Measurements from ENCODE around the gene PDIK1L. TPM values are rescaled to one million over a fixed set of nuclear protein-coding genes. Genes with fewer than 3 reads are reported as not detected.
A peak's percentile ranks its signal among the peaks of the same experiment; 100 is the strongest.

Gene PDIK1L
- total and polyA plus RNA-seq, 2 of the 8 experiments (the other 6 are each of a cell fraction or from before 2014, with no cell fraction given) = 0.95 to 4.5 TPM

DNA sequence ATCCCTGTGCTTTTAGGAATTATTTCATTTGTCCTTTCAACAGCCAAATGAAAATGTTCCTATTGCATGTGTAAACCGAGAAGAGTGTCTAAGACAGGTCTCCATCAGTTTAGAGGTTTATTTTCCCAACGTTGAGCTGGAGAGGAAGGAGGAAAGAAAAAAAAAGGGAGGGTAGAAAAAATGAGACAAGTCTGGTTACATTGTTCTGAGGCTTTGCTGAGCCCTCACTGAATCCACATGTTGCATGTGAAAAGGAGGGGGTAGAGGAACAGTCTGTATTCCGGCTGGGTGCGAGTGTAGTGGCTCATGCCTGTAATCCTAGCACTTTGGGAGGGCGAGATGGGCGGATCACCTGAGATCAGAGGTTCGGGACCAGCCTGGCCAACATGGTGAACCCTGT is 19.2 kb upstream of the PDIK1L start:
- TF ChIP-seq ATF2 (IDR thresholded peaks at IDR 0.05; ENCODE audit: low read length) (no peak), MAFK (IDR thresholded peaks at IDR 0.05; ENCODE audit: low read depth, low read length) (no peak), CEBPB (IDR thresholded peaks at IDR 0.05; ENCODE audit: low read depth, low read length) (no peak), SUZ12 (IDR thresholded peaks at IDR 0.05; ENCODE audit: low read length) (no peak), TAF1 (IDR thresholded peaks at IDR 0.05; ENCODE audit: low read depth, low read length) (no peak), BCL11A (IDR thresholded peaks at IDR 0.05; ENCODE audit: low read depth in 2 of 2, low read length in 2 of 2) (no peak), NRF1 (IDR thresholded peaks at IDR 0.05; ENCODE audit: low read depth, low read length) (no peak)
- Histone ChIP-seq H3K14ac (ENCODE audit: insufficient read length) (no peak overlapping the region), H2AFZ (ENCODE audit: low read length) (no peak overlapping the region), H4K20me1 (replicated peaks in 1 of 2; ENCODE audit: control insufficient read depth in 1 of 2, insufficient read depth in 2 of 2, low read length in 2 of 2) (no peaks in the 10 kb centered on the region), H3K79me1 (ENCODE audit: low read depth, low read length) (no peaks in the 10 kb centered on the region), H3K27ac (ENCODE audit: low read depth, low read length) (no peak overlapping the region), H3K9me3 (ENCODE audit: insufficient read depth in 2 of 2, low read depth in 1 of 2, low read length in 1 of 2) (no peaks in the 10 kb centered on the region), H3K23me2 (ENCODE audit: low read depth, low read length) (no peaks in the 10 kb centered on the region), H3K23ac (ENCODE audit: insufficient read length) (no peak overlapping the region), H3K4me3 (ENCODE audit: extremely low read depth in 1 of 4, insufficient read depth in 2 of 4, low read depth in 3 of 4, low read length in 4 of 4) (no peak overlapping the region), H3K36me3 (ENCODE audit: control insufficient read depth in 2 of 4, insufficient read depth in 4 of 4, low read length in 3 of 4) (no peaks in the 10 kb centered on the region), H2BK15ac (ENCODE audit: low read length) (no peak overlapping the region), H3K56ac (replicated peaks; ENCODE audit: insufficient read length, low read depth, low read length) (no peak overlapping the region), H2BK5ac (ENCODE audit: low read depth, low read length) (no peak overlapping the region), H3K9ac (replicated peaks in 1 of 4; ENCODE audit: extremely low read depth in 1 of 4, low read depth in 3 of 4, low read length in 3 of 4) (no peak overlapping the region), H3K4me2 (ENCODE audit: insufficient read depth in 1 of 2, low read depth in 2 of 2, low read length in 2 of 2) (no peak overlapping the region), H4K8ac (ENCODE audit: extremely low read depth, insufficient read depth, low read length) (no peak overlapping the region), H4K91ac (replicated peaks; ENCODE audit: insufficient read length, low read length) (peak overlapping the region; percentile 73), H3K4ac (replicated peaks; ENCODE audit: insufficient read length, low read depth, low read length) (no peak overlapping the region), H4K5ac (ENCODE audit: insufficient read length, low read depth, low read length) (no peak overlapping the region), H3K4me1 (replicated peaks in 1 of 4; ENCODE audit: control insufficient read depth in 3 of 4, insufficient read depth in 4 of 4, low read length in 3 of 4) (peaks cover 9 to 15% (median 12%) of the 10 kb centered on the region in 4 experiments), H3K18ac (ENCODE audit: extremely low read depth, low read length) (no peak overlapping the region), H3K27me3 (replicated peaks in 1 of 4; ENCODE audit: control insufficient read depth in 3 of 4, extremely low read depth in 1 of 4, insufficient read depth in 3 of 4, low read length in 3 of 4) (peaks cover 0 to 5% (median 2%) of the 10 kb centered on the region in 4 experiments; a peak in 2 of 7 replicates), H2AK5ac (ENCODE audit: low read depth, low read length) (no peak overlapping the region), H3K79me2 (ENCODE audit: control insufficient read depth in 1 of 2, insufficient read depth in 2 of 2, low read length in 2 of 2) (no peaks in the 10 kb centered on the region), H2BK20ac (ENCODE audit: low read length) (no peak overlapping the region), H2BK12ac (ENCODE audit: low read depth, low read length) (no peak overlapping the region), H2BK120ac (replicated peaks; ENCODE audit: low read depth, low read length) (no peak overlapping the region)
- WGBS, 2 experiments (ENCODE audit: extremely low coverage in 1 of 2, insufficient coverage in 1 of 2, insufficient read length in 1 of 2, insufficient replicate concordance in 2 of 2, low coverage in 1 of 2, low lambda C conversion rate in 2 of 2, missing lambda C conversion rate in 1 of 2) = 81% methylated on average over 7 of the region's 7 CpGs; no CpG with 5 or more reads in 1 of the 2 experiments
- no peak for DNase-seq (ENCODE audit: low read depth in 1 of 2, low spot score in 2 of 2)
- CTCF ChIA-PET (ENCODE audit: partially characterized antibody) = interaction anchor here (1.0 to 2.5 kb wide), 3 partner anchors 11 to 57 kb away, joined by 3 to 7 read pairs (median 4); no protein-coding TSS in a partner anchor
- POLR2A ChIA-PET (ENCODE audit: partially characterized antibody) = no interaction called here
- no peak for FAIRE-seq
